Activated naive CD4-positive, alpha-beta T cell treated with Interleukin-2 at 50 U/mL for 16 hours (primary cell): ENCODE measurements around the gene PLEKHG1.

Experiments
- DNase-seq: peaks from one replicate; pipeline ENCODE4 v3.0.0-alpha.2; 2020

The PLEKHG1 gene

DNA sequence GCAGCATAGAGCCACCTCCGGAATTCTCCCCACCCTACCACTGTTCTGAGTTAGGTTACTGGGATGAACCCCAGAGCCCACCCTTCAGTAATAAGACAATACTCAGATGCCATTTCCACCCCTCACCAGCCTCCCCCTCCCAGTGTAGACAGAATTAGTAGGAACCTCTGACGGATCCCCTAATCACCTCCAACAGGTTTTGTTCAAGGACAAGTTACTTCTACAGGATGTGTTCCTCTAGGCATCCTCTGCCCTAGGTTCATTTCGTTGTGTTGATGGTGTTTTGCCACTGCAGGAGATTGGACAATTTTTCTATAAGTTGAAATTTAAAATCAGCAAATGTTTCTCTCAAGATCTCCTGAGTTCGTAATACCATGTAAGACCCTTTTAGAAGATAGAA, 22.8 kb downstream of the PLEKHG1 start:
- no peak for DNase-seq

DNA sequence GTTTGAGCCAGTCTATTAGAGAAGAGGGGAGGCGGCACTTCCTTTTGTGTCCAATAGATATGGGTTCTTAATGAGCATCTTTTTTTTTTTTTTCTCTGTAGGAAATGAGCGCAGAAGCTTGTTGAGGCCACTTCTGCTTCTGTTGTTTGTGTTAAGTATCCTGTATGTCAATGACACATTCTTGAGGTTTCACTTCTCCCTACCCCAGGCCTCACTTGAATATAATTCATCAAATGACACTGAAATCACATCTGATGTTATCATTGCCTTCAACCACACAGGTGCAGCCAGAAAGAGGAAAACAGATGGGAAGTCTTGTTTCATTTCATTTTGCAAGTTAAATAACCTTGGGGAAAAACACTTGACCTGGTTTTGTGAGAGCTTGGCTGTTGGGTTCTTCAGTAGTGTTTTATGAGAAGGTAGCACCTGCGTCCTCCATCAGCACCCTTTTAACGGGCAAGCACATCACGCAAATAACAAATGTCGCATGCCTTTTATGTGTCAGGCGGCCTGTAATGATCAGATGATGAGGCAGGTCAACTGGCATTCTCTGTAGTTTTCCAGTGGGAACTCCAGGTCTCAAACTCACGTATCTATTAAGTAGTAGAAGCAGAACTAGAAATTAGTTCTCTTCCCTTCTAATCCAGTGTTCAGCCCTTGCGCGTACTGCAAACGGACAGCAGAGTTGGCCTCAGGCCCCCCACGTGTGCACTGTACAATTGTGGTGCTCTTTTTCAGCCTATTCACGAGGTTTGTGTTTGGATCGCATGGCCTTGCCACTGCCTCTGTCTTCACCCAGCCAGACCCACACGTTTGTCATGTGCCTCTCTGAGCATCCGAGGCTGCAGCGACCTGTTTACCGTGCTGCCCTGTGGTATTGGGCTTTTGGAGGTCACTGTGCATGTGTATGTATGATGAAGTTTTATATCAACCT, 23.5 kb downstream of the PLEKHG1 start:
- DNase-seq = no peak

DNA sequence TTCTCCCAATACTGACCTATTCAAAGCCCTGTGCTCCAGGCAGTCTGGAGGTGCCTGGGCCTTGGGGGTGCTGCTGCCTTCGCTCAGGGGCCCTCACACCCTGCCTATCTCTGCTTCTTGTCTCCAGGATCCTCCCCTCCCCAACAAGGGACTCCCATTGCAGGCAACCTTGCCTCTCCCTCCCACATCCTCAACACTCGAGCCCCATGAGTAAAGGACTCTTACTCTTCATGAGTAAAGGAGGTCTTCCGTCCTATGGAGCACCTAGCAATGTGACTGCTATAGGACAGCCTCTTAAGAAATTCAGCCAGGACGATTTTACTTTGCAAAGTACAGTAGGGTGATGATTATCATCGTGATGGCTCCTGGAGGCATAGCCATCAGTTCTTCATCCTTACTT, 24.5 kb downstream of the PLEKHG1 start:
- no peak for DNase-seq

DNA sequence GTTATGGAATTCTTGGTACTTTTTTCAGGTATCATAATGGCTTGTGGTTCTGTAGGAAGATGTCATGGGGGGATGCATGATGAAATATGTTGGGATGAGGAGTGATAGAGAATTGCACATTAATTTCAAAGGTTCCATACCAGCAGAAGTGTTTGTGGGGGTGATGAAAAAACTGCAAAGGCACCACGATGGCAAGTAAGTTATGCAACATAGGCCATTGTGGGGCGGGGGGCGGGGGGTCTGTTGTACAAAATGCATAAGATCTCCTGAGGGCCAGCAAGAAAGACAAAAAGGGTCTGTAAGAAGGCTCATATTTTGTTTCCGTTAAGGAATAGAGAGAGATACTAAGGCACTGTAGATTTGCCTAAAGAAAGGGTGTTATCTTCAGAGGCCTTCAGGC, 26.2 kb downstream of the PLEKHG1 start:
- no peak for DNase-seq

DNA sequence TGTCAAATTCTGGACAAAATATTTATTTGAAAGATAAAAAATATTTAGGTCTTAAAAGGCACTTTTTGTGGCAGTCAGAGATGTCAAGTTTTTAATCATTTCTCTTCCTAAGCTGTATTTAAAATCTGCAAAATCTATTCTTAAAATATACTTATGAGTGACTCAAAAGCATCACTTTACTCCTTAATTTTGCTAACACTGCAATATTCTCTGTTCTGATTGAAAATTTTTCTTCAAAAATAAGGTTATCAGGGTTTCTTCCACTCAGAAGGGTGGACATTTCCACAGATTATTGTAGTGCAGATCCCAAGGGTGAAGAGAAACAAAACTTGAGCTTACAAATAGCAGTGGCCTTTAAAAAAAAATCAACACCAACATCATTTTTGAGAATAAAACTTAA, 27.5 kb downstream of the PLEKHG1 start:
- DNase-seq = no peak

DNA sequence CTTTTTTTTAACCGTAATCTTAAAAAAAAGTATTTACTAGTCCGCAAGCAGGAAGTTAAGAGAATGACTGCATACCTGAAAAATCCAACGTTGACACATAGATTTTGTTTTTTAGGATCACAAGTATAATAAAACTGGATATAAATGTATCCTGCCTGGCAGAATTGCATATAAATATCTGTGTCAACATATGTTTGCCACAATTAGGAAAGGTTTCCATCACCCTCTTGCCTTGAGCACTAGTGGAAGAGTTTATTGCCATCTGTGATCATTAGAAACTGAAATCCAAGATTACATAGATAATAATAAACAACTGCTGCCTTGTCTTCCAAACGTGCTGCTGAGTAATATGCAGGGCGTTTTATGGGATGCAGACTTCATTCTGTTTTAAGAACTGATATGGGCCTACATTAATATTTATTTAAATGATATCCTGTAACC, 27.9 kb downstream of the PLEKHG1 start:
- no peak for DNase-seq

DNA sequence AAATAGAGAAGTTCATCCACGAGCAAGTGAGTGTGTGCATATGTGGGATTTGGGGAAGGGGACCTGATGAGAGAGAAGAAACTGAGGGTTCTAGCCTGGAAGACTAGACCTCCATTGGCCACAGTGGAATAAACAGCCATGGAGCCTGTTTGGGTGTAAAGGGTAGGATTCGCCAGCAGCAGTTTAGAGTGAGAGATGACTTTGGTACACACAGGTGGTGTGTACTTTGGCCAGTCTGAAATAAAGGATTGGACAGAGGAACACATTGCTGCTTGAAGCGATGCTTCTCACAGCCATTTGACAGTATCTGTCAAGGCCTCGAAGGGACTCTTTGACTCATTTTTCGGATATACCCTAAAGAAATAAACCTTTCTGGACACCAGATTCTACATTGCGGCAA, 29.2 kb downstream of the PLEKHG1 start:
- DNase-seq = no peak

DNA sequence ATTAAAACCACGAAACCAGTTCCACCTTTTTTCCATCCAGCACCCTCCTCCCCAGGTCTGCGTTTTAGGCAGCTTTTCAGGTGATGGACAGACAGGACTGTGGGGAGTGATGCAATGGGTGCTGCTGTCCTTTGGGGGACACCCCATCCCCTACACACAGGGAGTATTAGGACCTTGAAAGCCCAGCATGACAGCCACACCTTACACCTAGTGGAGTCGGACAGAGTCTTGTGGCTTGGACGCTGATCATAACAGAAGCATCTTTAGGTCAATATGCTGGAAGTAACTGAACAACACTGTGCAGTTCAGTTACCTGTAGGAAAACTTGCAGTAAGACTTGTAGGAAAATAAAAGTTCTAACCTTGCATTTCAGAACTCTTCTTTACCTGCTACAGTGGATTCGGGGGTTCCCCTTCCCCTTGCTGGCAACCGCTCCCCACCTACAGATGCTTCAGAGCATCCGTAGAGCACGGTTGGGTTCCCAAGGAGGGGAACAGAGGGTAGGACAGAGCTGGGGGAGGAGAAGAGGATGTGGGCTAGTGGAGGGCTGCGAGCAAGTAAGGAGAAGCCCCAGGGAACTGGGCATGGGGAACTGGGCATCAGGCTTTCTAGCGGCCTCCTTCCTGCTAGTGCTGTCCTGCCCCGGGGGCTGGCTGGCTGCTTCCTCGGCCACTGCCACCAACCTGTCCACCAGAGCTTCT, 31.7 kb downstream of the PLEKHG1 start:
- DNase-seq = peak; percentile 36

DNA sequence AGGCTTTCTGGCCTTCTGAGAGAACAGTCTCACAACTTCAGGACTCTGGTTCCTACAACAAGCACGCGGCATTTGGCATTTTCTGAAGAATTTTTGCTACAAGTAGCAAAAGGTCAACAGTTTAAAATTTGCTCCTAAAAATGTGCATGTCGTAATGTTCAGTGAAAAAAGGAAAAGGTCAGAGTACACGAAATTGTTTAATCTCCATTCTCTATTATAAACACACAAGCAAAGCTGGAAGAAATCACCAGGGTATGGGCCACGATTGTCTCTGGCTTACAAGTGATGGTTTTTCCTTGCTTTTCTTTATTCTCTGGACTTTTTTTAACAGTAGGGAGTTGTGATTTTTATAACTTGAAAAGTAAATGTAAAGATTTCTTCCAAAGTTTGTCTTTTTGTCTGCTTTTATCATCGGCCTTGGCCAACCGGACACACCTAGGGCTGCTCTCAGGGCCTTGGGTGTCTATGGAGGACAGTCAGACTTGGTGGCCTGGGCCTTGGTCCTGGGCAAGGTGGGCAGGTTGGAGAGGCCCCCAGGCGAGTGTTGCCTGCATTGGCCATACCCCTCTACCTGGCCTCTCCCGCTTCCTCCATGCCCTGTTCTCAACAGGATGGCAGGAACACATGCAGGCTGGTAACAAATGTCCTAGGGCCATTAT, 32.4 kb downstream of the PLEKHG1 start:
- DNase-seq = no peak

DNA sequence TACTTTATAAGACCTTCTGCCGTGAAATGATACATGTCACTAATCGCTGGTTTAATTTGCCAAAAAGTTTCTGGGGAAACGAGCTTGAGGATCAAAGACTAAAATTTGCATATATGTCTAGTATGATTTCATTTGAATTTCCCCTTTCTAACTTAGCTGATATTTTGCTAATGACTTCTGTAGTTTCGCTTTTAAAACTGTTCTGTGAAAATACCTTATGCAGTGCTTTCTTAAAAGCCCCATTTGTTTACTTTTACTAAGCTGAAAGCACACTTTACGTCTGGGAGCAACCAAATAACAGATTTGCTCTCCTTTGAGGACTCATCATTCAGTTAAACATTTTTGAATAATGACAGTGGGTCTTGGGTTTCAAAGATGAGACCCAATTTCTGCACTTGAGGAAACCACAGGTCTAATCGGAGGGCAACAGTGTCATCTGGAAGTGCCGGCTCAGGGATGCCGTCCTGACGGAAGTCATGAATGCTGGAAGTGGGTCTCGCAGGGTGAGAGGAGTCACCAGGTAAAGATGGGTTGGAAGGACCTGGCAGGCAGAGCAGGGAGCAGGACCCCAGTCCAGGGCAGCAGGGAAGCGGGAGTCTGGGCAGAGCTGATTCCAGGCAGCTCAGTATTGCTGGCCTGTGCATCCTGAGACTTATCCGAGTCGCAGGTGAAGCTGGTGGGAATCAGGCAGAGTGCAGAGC, 33.2 kb downstream of the PLEKHG1 start:
- DNase-seq = no peak

DNA sequence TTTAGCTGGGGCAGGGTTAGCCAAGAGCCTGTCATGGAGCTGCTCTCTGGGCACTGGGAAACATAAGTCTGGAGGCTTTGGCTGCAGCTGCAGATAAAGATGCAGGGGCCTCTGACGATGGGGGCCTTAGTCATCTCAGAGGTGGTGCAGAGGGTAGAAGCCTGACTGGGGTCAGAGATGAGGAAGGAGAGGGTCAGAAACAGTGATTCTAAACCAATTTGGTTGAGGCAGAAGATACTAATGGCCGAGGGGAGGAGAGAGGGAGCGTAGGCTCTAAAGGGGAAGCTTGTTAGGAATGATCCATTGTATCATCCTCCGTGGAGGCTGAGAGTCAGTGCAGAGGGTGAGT, 33.8 kb downstream of the PLEKHG1 start:
- DNase-seq = peak; percentile 10

DNA sequence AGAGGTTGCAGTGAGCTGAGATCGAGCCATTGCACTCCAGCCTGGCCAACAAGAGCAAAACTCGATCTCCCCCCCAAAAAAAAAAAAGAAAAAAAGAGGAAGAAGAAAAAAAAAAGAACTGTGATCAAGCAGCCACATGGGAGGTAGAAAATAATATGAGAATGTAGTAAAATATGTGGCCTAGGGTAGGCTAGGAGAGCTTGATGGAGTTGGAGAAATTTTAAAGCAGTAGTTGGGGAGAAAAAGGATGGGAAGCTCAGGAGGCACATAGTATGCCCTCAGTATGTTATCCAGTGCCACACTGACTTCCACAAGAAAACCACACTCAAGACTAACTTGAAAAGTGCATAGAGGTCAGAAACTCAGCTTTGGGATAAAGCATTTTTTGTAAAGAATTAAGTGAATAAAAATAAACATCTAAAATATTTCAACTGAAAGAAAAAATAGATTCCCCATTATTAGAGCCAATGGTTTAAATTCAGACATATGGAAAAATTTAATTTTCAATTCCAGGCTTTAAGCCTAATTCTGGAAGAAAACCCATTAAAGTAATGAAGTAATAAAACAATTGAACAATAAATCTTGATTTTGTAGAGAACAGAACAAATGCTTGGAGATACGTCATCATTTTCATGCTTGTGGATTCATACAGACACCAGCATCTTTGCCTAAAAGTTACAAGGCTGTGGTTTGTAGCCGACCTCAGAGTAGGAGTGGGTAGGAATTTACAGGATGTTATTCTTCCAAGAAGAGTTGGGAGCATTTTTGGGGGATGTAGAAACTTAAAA, 34.7 kb downstream of the PLEKHG1 start:
- DNase-seq = no peak

DNA sequence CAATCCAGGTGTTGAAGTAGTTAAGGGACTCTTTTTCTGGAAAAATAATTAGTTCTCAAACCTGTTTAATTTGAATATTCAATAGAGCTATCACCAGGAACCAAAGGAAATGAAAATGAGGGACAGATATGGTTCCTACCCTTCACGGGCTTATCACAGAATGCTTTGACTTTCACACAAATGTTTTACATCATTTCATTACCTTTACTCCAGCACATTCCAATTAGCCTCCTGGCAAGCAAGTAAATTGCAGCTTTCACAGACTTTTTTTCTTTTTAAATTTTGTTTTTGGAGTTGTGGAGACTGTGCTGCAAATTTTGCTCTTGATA, 35.2 kb downstream of the PLEKHG1 start:
- no peak for DNase-seq

DNA sequence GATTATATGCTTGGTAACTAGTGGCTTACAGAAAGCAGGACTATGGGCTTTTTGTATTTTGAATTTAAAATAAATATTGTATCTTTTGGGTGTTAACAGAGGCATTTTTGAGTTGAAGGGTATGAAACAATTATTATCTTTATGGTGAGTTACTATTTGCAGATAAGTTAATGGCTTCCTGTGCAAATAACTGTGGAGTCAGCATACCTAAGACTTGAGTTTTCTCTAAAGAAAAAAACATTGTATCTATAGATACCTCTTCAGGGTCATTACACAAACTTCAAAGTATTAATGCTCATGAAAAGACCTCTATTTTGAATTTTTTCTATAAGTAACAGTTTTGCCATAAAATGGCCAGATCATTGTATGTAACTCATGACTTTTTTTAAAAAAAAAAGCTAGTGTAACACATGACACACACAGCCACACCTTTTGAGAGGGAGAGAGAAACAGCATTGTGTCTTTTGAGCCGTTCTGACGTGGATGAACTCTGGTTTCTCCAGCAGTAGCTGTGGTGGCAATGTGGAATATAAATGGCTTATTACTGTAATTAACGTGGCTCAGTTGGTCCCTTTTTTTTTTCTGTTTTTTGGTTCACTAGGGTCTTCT, 36.3 kb downstream of the PLEKHG1 start:
- DNase-seq = no peak

DNA sequence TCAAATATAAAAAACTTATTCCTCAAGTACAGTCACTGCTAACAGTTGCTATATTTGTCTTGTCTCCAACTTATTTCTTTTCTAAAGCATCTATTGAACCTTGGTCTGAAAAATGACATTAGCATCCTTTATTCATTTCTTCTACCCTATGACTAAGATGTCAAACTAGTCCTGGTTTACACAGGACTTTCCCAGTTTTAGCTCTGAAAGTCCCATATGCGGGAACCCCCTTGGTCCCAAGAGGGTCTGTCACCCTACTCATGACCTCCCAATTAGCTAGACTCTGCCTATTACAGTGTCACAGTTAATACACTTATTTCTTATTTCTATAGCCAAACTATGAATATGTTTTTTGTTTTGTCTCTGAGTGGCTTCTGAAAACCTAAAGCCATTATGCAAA, 37.1 kb downstream of the PLEKHG1 start:
- DNase-seq = no peak

DNA sequence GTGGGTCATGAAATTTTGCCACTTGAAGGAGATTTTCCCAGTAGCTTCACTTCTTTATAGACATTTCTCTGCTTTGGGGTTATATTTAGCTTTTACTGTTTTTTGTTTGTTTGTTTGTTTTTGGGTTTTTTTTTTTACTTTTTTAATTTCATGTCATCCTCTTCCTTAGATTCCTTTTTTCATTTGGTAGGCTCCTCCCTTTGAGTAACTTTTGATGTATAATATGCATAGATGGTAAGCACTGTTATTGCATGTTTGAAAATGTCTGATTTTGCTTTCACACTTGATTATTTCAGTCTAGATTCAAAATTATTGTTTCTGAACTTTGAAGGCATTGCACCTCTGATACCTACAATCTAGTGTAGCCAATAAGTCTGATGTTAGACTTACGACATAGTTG, 37.6 kb downstream of the PLEKHG1 start:
- no peak for DNase-seq

DNA sequence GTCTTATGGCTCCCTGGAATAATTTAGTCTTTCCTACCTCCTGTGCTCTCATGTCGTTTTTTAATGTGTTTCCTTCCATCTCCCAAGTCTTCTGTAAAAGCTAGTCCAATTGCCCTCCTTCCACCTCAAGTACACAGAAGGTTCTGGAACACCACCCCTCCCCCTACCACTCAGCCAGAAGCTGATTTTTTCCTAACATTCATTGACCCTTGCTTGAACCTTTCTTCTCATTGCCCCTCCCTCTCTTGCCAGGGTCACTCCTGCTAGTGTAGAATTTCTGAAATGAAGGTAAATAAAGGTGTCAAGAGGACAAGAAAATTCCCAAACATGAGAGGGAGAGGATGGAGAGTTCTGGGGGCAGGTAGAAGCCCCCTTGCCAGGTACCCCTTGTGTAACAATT, 38.6 kb downstream of the PLEKHG1 start:
- no peak for DNase-seq

DNA sequence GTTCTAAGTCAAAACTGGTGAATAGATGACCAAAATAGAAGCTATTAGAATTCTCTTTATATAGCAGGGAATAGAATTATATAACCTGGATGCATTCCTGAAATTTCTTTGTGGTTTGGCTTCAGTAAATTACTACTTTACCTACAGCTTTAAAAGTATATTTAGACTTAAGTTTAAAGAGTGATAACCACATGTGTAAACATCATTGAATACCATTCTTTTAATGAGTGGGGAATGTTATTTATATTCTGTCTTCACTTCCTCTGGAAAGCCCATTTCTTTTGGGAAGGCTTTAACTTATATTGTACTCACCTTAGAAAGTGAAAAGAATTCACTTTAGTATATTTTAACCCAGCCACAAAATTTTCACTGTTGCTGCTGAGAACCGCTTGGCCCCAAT, 39.1 kb downstream of the PLEKHG1 start:
- DNase-seq = no peak

DNA sequence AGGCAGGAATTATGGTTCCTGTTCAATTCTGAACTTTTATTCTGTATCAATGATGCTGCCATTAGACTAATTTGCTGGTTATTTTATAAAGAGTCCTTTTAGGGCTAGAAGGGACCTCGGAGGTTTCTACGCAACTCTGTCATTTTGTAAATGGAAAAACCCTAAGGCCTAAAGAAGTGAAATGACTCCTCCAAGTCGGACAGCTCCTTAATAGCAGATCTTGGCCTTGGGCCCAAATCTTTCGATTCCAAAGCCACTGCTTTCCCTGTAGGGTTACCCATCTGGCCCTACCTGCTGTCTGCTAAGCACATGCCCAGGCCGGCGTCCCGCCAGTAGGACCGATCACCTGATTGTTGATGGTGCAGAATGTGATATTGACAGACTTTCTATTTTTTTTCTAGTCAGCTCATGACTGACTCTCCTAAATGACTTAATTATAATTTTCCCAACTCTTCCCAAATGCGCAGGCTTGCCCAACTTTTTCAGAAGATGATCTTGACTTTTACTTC, 40.2 kb downstream of the PLEKHG1 start:
- no peak for DNase-seq

DNA sequence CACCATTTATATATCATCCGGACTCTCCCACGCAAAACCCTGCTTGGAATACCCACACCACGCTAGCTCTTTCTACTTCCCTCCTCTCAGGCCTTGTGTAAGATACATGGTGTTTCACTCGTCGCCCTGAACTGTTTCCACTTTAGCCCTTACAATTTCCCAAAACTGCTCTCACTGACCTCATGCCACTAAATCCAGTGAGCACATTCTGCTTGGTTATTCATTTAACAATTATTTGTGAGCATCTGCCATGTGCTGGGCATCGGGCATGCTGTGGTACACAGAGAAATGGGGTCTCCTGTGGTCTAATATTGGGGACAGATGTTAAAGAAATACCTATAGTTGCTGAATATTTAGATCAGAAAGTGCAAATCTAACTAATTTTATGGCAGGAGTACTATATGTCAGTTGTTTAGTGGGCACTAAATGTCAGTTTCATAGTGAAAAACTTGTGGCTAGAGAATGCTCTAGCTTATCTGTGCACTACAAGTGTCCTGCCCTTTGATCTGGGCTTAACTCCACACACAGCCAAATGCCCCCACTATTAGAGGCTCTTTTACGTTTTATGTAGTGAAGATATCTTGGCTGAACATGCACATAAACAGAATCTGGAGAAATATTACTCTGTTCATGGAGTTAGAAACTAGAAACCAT, 41.0 kb downstream of the PLEKHG1 start:
- no peak for DNase-seq

DNA sequence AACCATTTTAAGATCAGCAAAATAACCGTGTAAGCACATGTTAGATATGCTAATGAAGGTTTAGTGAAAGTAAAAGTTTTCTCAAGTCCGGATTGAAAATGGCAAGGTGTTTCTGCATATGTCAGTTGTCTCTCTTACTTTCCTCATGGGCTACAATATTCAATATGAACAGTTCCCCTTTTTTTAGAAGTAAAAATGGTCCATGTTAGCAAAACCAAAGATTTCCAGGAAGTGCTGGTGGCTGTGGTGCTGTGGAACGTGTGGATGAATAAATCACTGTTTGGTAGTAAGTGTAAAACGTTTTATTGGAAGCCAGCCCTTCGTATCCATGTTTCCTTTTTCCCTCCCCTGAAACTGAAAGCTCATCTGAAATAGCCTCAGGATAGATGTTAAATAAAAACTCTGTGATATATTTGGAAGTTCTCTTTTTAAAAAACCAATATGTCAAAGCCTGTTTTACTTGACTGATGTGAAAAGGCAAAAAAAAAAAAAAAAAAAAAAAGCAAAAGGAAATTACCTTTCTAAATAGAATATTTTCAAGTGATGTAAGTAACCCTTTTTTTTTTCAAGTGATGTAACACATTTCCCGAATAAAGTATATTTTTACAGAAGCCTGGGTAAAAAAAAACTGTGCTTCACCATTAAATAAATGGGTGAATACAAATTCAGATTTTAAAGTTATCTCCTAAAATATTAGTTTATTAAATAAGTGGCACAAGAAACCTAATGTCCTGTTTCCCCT, 41.9 kb downstream of the PLEKHG1 start:
- no peak for DNase-seq
